Measurements from ENCODE around the gene F2RL3. TPM values are rescaled to one million over a fixed set of nuclear protein-coding genes. Genes with fewer than 3 reads are reported as not detected.

Gene F2RL3
- total RNA-seq, 1 experiment from 2014 or later, result not detected

DNA sequence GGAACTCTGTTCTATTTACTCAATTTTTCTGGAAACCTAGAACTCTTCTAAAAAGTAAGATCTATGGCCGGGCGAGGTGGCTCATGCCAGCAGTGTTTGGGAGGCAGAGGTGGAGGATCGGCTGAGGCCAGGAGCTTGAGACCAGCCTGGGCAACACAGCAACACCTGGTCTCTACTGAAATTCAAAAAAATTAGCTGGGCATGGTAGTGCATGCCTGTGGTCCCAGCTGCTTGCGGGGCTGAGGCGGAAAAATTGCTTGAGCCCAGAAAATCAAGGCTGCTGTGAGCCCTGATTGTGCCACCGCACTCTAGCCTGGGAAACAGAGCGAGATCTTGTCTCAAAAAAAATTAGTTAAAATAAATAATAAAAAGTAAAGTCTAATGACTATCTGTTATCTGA lies 28.6 kb downstream of the F2RL3 start:
- CTCF ChIA-PET, result no interaction called here
- no peak for DNase-seq (ENCODE audit: low read depth, low spot score)
- no peaks in the 10 kb centered on the region for H3K27me3 ChIP-seq (ENCODE audit: control insufficient read depth, insufficient read depth, low read length)
- no peaks in the 10 kb centered on the region for H3K36me3 ChIP-seq (ENCODE audit: control insufficient read depth, insufficient read depth, low read length)
- no peaks in the 10 kb centered on the region for H3K4me1 ChIP-seq (ENCODE audit: control insufficient read depth, insufficient read depth, low read length)
- H3K27ac ChIP-seq (ENCODE audit: low read length), result no peak overlapping the region
- POLR2A ChIA-PET, result no interaction called here
- BruUV-seq (replicated peaks), result no TSS peak
- intact Hi-C loops (cut with micrococcal nuclease; ENCODE audit: unreplicated experiment), result no loop called here
- no peak overlapping the region for H3K4me3 ChIP-seq (ENCODE audit: low read depth in 2 of 2, low read length in 2 of 2)
- in situ Hi-C loops (cut with HindIII; ENCODE audit: low pct_unique_long_range_greater_than_20kb, low sequenced_read_pairs), result no loop called here
- TF ChIP-seq, protein P1, sequence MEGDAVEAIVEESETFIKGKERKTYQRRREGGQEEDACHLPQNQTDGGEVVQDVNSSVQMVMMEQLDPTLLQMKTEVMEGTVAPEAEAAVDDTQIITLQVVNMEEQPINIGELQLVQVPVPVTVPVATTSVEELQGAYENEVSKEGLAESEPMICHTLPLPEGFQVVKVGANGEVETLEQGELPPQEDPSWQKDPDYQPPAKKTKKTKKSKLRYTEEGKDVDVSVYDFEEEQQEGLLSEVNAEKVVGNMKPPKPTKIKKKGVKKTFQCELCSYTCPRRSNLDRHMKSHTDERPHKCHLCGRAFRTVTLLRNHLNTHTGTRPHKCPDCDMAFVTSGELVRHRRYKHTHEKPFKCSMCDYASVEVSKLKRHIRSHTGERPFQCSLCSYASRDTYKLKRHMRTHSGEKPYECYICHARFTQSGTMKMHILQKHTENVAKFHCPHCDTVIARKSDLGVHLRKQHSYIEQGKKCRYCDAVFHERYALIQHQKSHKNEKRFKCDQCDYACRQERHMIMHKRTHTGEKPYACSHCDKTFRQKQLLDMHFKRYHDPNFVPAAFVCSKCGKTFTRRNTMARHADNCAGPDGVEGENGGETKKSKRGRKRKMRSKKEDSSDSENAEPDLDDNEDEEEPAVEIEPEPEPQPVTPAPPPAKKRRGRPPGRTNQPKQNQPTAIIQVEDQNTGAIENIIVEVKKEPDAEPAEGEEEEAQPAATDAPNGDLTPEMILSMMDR (IDR thresholded peaks at IDR 0.05), result no peak
- TF ChIP-seq, protein P2, sequence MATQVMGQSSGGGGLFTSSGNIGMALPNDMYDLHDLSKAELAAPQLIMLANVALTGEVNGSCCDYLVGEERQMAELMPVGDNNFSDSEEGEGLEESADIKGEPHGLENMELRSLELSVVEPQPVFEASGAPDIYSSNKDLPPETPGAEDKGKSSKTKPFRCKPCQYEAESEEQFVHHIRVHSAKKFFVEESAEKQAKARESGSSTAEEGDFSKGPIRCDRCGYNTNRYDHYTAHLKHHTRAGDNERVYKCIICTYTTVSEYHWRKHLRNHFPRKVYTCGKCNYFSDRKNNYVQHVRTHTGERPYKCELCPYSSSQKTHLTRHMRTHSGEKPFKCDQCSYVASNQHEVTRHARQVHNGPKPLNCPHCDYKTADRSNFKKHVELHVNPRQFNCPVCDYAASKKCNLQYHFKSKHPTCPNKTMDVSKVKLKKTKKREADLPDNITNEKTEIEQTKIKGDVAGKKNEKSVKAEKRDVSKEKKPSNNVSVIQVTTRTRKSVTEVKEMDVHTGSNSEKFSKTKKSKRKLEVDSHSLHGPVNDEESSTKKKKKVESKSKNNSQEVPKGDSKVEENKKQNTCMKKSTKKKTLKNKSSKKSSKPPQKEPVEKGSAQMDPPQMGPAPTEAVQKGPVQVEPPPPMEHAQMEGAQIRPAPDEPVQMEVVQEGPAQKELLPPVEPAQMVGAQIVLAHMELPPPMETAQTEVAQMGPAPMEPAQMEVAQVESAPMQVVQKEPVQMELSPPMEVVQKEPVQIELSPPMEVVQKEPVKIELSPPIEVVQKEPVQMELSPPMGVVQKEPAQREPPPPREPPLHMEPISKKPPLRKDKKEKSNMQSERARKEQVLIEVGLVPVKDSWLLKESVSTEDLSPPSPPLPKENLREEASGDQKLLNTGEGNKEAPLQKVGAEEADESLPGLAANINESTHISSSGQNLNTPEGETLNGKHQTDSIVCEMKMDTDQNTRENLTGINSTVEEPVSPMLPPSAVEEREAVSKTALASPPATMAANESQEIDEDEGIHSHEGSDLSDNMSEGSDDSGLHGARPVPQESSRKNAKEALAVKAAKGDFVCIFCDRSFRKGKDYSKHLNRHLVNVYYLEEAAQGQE (IDR thresholded peaks at IDR 0.05; ENCODE audit: insufficient read depth in 1 of 2, low read depth in 2 of 2, low read length in 1 of 2), result no peak
- TF ChIP-seq SIN3A (IDR thresholded peaks at IDR 0.05; ENCODE audit: borderline replicate concordance, insufficient read depth, low read depth, low read length) (no peak), TCF7L2 (IDR thresholded peaks at IDR 0.05; ENCODE audit: low read depth, low read length) (no peak)
- ATAC-seq, result no peak
- 0 out of 2 replicates have a peak, but pooled peaks cover 3% of the 10 kb centered on the region for H3K9me3 ChIP-seq (ENCODE audit: control insufficient read depth, insufficient read depth, low read depth, low read length)

DNA sequence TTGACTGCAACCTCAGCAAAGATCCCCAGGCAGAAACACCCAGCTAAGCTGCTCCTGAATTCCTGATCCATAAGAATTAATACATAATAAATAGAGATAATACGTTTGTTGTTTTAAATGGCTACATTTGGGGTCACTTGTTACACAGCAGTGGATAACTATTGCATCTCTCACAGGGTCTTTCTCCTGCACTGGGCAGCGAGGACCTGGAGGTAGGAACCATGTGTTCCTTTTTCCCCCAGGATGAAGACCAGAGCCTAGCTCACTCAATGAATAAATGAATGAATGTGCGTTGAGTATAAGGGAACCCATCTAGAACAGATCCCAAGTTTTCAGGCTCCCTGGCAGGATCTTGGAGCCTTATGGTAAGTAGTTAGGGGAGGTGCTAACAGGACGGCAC lies 30.7 kb downstream of the F2RL3 start:
- H3K27me3 ChIP-seq (ENCODE audit: control insufficient read depth, insufficient read depth, low read length), result no peaks in the 10 kb centered on the region
- DNase-seq (ENCODE audit: low read depth, low spot score) (no peak), ATAC-seq (no peak)
- POLR2A ChIA-PET, result no interaction called here
- H3K4me3 ChIP-seq (ENCODE audit: low read depth in 2 of 2, low read length in 2 of 2), result no peak overlapping the region
- TF ChIP-seq SIN3A (IDR thresholded peaks at IDR 0.05; ENCODE audit: borderline replicate concordance, insufficient read depth, low read depth, low read length) (no peak), TCF7L2 (IDR thresholded peaks at IDR 0.05; ENCODE audit: low read depth, low read length) (no peak), POLR2AphosphoS5 (IDR thresholded peaks at IDR 0.05; ENCODE audit: low read depth, low read length) (no peak)
- TF ChIP-seq, protein P1 (IDR thresholded peaks at IDR 0.05), result no peak
- TF ChIP-seq, protein P2 (IDR thresholded peaks at IDR 0.05; ENCODE audit: insufficient read depth in 1 of 2, low read depth in 2 of 2, low read length in 1 of 2), result no peak
- H3K9me3 ChIP-seq (ENCODE audit: control insufficient read depth, insufficient read depth, low read depth, low read length), result no peaks in the 10 kb centered on the region
- in situ Hi-C loops (cut with HindIII; ENCODE audit: low pct_unique_long_range_greater_than_20kb, low sequenced_read_pairs), result no loop called here
- H3K4me1 ChIP-seq (ENCODE audit: control insufficient read depth, insufficient read depth, low read length), result no peaks in the 10 kb centered on the region
- intact Hi-C loops (cut with micrococcal nuclease; ENCODE audit: unreplicated experiment), result no loop called here
- H3K36me3 ChIP-seq (ENCODE audit: control insufficient read depth, insufficient read depth, low read length), result no peaks in the 10 kb centered on the region
- no TSS peak for BruUV-seq (replicated peaks)
- no peak overlapping the region for H3K27ac ChIP-seq (ENCODE audit: low read length)
- CTCF ChIA-PET, result no interaction called here
